ENCODE data around the gene SLC12A8.

- TF ChIP-seq PRDM10 (CRISPR knock-in tag; IDR thresholded peaks at IDR 0.05; ENCODE audit: low read depth), result no peak
- no peak for TF ChIP-seq ARHGAP35 (CRISPR knock-in tag; IDR thresholded peaks at IDR 0.05; ENCODE audit: borderline replicate concordance)
- no peak for TF ChIP-seq ZBTB33 (CRISPR knock-in tag; IDR thresholded peaks at IDR 0.05)
- no peak for TF ChIP-seq NFE2L1 (CRISPR knock-in tag; IDR thresholded peaks at IDR 0.05; ENCODE audit: borderline replicate concordance)
- TF ChIP-seq CTCF (CRISPR knock-in tag; IDR thresholded peaks at IDR 0.05), result no peak
- no peak for TF ChIP-seq TAF1 (CRISPR knock-in tag; IDR thresholded peaks at IDR 0.05)
- no peak for TF ChIP-seq POLR2A (IDR thresholded peaks at IDR 0.05; ENCODE audit: insufficient read depth in 1 of 2, low read depth in 2 of 2, low read length in 2 of 2)
- TF ChIP-seq ZNF251 (CRISPR knock-in tag; IDR thresholded peaks at IDR 0.05), result no peak
- no peak for TF ChIP-seq ZNF639 (CRISPR knock-in tag; conservative IDR thresholded peaks at IDR 0.05)
- no peak for TF ChIP-seq MED13 (CRISPR knock-in tag; IDR thresholded peaks at IDR 0.05)
- no peak for TF ChIP-seq POLR2AphosphoS5 (IDR thresholded peaks at IDR 0.05; ENCODE audit: low read depth, low read length)
- no peak for TF ChIP-seq CEBPB (IDR thresholded peaks at IDR 0.05; ENCODE audit: borderline replicate concordance, low read depth, low read length)
- TF ChIP-seq ZNF7 (CRISPR knock-in tag; IDR thresholded peaks at IDR 0.05), result no peak
Observed at GRCh38 chr3:125141596-125142419, 70.7 kb downstream of the SLC12A8 start.

Data from HepG2 (cell line).